Naive thymus-derived CD4-positive, alpha-beta T cell (primary cell): ENCODE results near the gene SPINK8. TPM values are rescaled to one million over a fixed set of nuclear protein-coding genes. Genes with fewer than 3 reads are reported as not detected.
"Not testable (repeated sequence)": the region's sequence is repeated elsewhere in the genome, so short reads cannot be mapped to it uniquely, and the experiment has no call there.

Experiments used
- ATAC-seq: fragments of 150-1000 bp; cut with Tn5 transposase; 2 replicates; pipeline ENCODE4 v1.10.0; 2021; ENCODE audit warnings: mild to moderate bottlenecking, moderate library complexity
- CTCF ChIA-PET: fragments of 350-600 bp; sonication (Branson Sonifier 250); formaldehyde crosslinking; loops from one replicate; lab custom pipeline; 2021; ENCODE audit warnings: antibody characterized with exemption; lab: Charles Lee
- POLR2A ChIA-PET: fragments of 350-600 bp; sonication (Branson Sonifier 250); formaldehyde crosslinking; loops from one replicate; lab custom pipeline; 2021; ENCODE audit warnings: antibody characterized with exemption, inconsistent platforms; lab: Charles Lee
- DNase-seq, 9 donors: peaks; one replicate each; pipeline versions ENCODE4 v3.0.0 to v3.0.0-alpha.2; 2020 to 2022; ENCODE audit warnings: mixed read lengths in 1 of 9
- H3K27ac ChIP-seq: one replicate; pipeline ENCODE4 v1.7.0; 2013; ENCODE audit warnings: mild to moderate bottlenecking, low read depth, low read length, moderate library complexity
- H3K27me3 ChIP-seq, 2 donors: one replicate each; pipeline ENCODE4 v1.7.0; 2013; ENCODE audit warnings: low read length in 2 of 2, mild to moderate bottlenecking in 2 of 2, moderate library complexity in 2 of 2; ENCODE audit not compliant: control insufficient read depth in 2 of 2, insufficient read depth in 2 of 2
- H3K36me3 ChIP-seq, 3 experiments: 1 replicate in 2 of 3; 2 replicates in 1 of 3; pipeline ENCODE4 v1.7.0; 2013; ENCODE audit warnings: low read length in 3 of 3, mild to moderate bottlenecking in 3 of 3, moderate library complexity in 1 of 3; ENCODE audit not compliant: insufficient read depth in 3 of 3, control insufficient read depth in 2 of 3
- H3K4me1 ChIP-seq, 2 donors: one replicate each; pipeline ENCODE4 v1.7.0; 2013; ENCODE audit warnings: low read length in 2 of 2, mild to moderate bottlenecking in 2 of 2, moderate library complexity in 1 of 2; ENCODE audit not compliant: control insufficient read depth in 2 of 2, insufficient read depth in 2 of 2
- H3K4me3 ChIP-seq: 2 replicates; pipeline ENCODE4 v1.7.0; 2013; ENCODE audit warnings: mild to moderate bottlenecking, low read length
- H3K9me3 ChIP-seq, 3 experiments: 1 replicate in 2 of 3; 2 replicates in 1 of 3; pipeline ENCODE4 v1.7.0; 2013; ENCODE audit warnings: low read length in 3 of 3; ENCODE audit not compliant: control insufficient read depth in 2 of 3
- H3K27ac Mint-ChIP-seq, 9 donors: one replicate each; pipeline ENCODE4 v1.8.0; 2020 to 2022; ENCODE audit warnings: mixed read lengths in 9 of 9, mild to moderate bottlenecking in 8 of 9, moderate library complexity in 5 of 9, inconsistent platforms in 2 of 9
- H3K27me3 Mint-ChIP-seq, 5 donors: one replicate each; pipeline ENCODE4 v1.8.0; 2021 to 2022; ENCODE audit warnings: mixed read lengths in 5 of 5, mild to moderate bottlenecking in 1 of 5
- H3K36me3 Mint-ChIP-seq, 5 donors: one replicate each; pipeline ENCODE4 v1.8.0; 2020 to 2022; ENCODE audit warnings: mixed read lengths in 5 of 5, mild to moderate bottlenecking in 3 of 5, inconsistent platforms in 1 of 5
- H3K4me1 Mint-ChIP-seq, 7 donors: one replicate each; pipeline ENCODE4 v1.8.0; 2020 to 2022; ENCODE audit warnings: mixed read lengths in 7 of 7, mild to moderate bottlenecking in 3 of 7, inconsistent platforms in 1 of 7
- H3K4me3 Mint-ChIP-seq, 10 donors: one replicate each; pipeline ENCODE4 v1.8.0; 2020 to 2022; ENCODE audit warnings: mild to moderate bottlenecking in 10 of 10, mixed read lengths in 10 of 10, moderate library complexity in 6 of 10, inconsistent platforms in 2 of 10
- H3K9me3 Mint-ChIP-seq, 11 donors: one replicate each; pipeline ENCODE4 v1.8.0; 2020 to 2022; ENCODE audit warnings: mixed read lengths in 11 of 11, mild to moderate bottlenecking in 4 of 11, inconsistent platforms in 1 of 11, moderate library complexity in 1 of 11
- intact Hi-C, 2 donors: fragments of 100-400 bp; cut with micrococcal nuclease; formaldehyde crosslinking; loops; one replicate each; pipeline ENCODE4 v1.15.1; 2023
- polyA plus RNA-seq, 2 donors: library from polyadenylated mRNA; unstranded; fragments of 300-500 nt; fragmentation: Illumina TruSeq; gene quantifications; one replicate each; pipeline ENCODE4 v1.2.3, GENCODE V29; 2021
- total RNA-seq, 6 experiments: library from RNA in 5 of 6; stranded (reverse) in 5 of 6; gene quantifications; 1 replicate in 5 of 6; 2 replicates in 1 of 6; pipeline ENCODE4 v1.2.3 and lab custom pipeline; 2021 to 2026

The SPINK8 gene
- total and polyA plus RNA-seq, 7 experiments from 2014 or later: not detected

DNA sequence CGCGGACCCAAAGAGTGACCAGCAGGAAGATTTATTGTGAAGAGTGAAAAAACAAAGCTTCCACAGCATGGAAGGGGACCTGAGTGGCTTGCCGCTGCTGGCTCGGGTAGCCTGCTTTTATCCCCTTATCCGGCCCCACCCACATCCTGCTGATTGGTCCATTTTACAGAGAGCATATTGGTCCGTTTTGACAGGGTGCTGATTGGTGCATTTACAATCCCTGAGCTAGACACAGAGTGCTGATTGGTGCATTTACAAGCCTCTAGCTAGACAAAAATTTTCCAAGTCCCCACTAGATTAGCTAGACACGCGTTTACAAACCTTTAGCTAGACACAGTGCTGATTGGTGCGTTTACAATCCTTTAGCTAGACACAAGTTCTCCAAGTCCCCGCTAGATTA is 62.2 kb downstream of the SPINK8 start:
- H3K4me3 Mint-ChIP-seq, ATAC-seq, H3K27ac ChIP-seq, DNase-seq, H3K27me3 ChIP-seq, H3K4me3 ChIP-seq, H3K27me3 Mint-ChIP-seq, H3K36me3 ChIP-seq, H3K9me3 Mint-ChIP-seq, H3K9me3 ChIP-seq: not testable (repeated sequence)
- H3K4me1 ChIP-seq: peaks cover 14 to 26% of the 10 kb centered on the region in 2 donors
- Mint-ChIP-seq H3K4me1 (peaks cover 15 to 41% (median 40%) of the 10 kb centered on the region in 7 donors), H3K27ac (peak overlapping the region in 4 of 9 donors; percentile 20 to 92 (median 45)), H3K36me3 (peaks cover 0 to 25% (median 0%) of the 10 kb centered on the region in 5 donors)
- CTCF ChIA-PET: interaction anchor here (0.7 to 1.4 kb wide), 4 partner anchors 29 to 165 kb away, joined by 3 to 15 read pairs (median 4); no protein-coding TSS in a partner anchor
- intact Hi-C loops: loop anchor here in 1 of 2 donors (5.0 kb wide), 1 partner anchor 236 kb away; no protein-coding TSS in a partner anchor
- POLR2A ChIA-PET: interaction anchor here (1.1 kb wide), 1 partner anchor 286 kb away, joined by 3 read pairs; the partner anchor contains the start of gene PFKFB4

DNA sequence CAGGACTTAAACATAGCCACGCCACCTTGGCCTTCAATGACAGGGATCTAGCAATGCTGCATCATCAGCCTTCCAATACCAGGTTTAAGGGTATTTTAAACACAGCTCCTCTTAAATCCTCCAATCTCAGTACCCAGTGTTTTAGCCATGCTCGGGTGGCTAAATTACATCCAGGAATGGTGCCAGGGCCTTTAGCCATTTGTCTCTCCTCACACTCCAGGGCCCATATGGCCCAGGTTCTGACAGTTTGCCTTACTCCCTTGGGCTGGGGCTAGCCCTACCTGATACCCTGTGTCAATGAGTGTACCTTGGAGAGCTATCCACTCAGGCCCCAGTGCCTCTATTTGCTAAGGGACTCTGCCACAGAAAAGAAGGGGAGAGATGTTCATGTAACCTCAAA is 63.2 kb downstream of the SPINK8 start:
- Mint-ChIP-seq H3K9me3 (no peaks in the 10 kb centered on the region), H3K27ac (peak overlapping the region in 8 of 9 donors; percentile 11 to 96 (median 92)), H3K4me1 (peaks cover 15 to 41% (median 40%) of the 10 kb centered on the region in 7 donors), H3K36me3 (peaks cover 0 to 25% (median 0%) of the 10 kb centered on the region in 5 donors), H3K27me3 (no peaks in the 10 kb centered on the region), H3K4me3 (peak overlapping the region in 9 of 10 donors; percentile 11 to 88 (median 48))
- DNase-seq (no peak), ATAC-seq (no peak)
- peaks cover 14 to 26% of the 10 kb centered on the region in 2 donors for H3K4me1 ChIP-seq
- CTCF ChIA-PET: interaction anchor here (1.3 to 3.6 kb wide), 5 partner anchors 8 to 164 kb away, joined by 4 to 10 read pairs (median 5); no protein-coding TSS in a partner anchor
- intact Hi-C loops: loop anchor here in 1 of 2 donors (5.0 kb wide), 1 partner anchor 237 kb away; no protein-coding TSS in a partner anchor
- no peak overlapping the region for H3K4me3 ChIP-seq
- H3K9me3 ChIP-seq: no peaks in the 10 kb centered on the region
- H3K27me3 ChIP-seq: no peaks in the 10 kb centered on the region
- H3K27ac ChIP-seq: peak overlapping the region; percentile 71
- H3K36me3 ChIP-seq: peaks cover 0 to 11% (median 3%) of the 10 kb centered on the region in 3 experiments
- POLR2A ChIA-PET: interaction anchor here (1.4 to 4.1 kb wide), 2 partner anchors 28 to 30 kb away, joined by 6 to 32 read pairs; partner anchors contain the start of gene ZNF589

DNA sequence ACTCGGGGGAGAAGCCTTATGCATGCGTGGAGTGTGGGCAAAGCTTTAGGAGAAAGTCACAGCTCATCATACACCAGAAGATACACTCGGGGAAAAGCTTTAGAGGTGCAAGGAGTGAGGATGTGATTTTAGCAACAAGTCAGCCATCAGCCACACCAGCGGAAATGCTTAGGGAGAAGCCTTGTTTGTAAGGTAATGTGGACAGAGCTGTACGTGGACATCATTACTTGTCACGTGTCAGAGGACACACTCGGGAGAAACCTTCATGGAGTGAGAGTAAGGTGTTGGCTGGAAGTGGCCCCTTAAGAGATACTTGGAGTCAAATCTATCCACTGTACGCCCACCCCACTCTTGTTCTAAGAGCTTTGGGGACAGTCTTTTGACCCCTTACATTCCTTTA is 63.9 kb downstream of the SPINK8 start:
- peak overlapping the region; percentile 40 for H3K4me3 ChIP-seq

DNA sequence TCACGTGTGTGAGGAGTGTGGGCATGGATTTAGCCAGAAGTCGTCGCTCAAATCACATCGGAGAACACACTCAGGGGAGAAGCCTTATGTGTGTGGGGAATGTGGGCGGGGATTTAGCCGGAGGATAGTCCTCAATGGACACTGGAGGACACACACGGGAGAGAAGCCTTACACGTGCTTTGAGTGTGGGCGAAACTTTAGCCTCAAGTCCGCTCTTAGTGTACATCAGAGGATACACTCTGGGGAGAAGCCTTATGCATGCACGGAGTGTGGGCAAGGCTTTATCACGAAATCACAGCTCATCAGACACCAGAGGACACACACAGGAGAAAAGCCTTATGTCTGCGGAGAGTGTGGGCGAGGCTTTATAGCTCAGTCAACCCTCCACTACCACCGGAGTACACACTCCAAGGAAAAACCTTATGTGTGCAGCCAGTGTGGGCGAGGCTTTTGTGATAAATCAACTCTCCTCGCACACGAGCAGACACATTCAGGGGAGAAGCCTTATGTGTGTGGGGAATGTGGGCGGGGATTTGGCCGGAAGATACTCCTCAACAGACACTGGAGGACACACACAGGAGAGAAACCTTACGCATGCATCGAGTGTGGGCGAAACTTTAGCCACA is 64.4 kb downstream of the SPINK8 start:
- Histone ChIP-seq H3K4me1 (peaks cover 14 to 26% of the 10 kb centered on the region in 2 donors), H3K36me3 (peaks cover 0 to 11% (median 3%) of the 10 kb centered on the region in 3 experiments), H3K27me3 (no peaks in the 10 kb centered on the region), H3K9me3 (no peaks in the 10 kb centered on the region), H3K27ac (peak overlapping the region; percentile 71), H3K4me3 (peak overlapping the region; percentile 40)
- H3K4me3 Mint-ChIP-seq: peak overlapping the region; percentile 74 to 93 (median 82)
- H3K36me3 Mint-ChIP-seq: peaks cover under 1 to 27% (median under 1%) of the 10 kb centered on the region in 5 donors
- peak in 8 of 9 donors; percentile 15 to 66 (median 24) for DNase-seq
- intact Hi-C loops: loop anchor here (1.0 to 2.0 kb wide), 6 partner anchors 28 to 288 kb away; partner anchors contain the start of genes ZNF589 (in 2 of the 2), CDC25A (in 1 of the 2), NME6 (in 1 of the 2) and PFKFB4 (in 1 of the 2)
- no peaks in the 10 kb centered on the region for H3K27me3 Mint-ChIP-seq
- ATAC-seq: peak; percentile 14
- POLR2A ChIA-PET: interaction anchor here (0.5 to 4.1 kb wide), 12 partner anchors 10 to 1672 kb away, joined by 3 to 32 read pairs (median 4); partner anchors contain the start of genes CCDC51 and ZNF589
- no peaks in the 10 kb centered on the region for H3K9me3 Mint-ChIP-seq
- peak overlapping the region; percentile 89 to 99 (median 93) for H3K27ac Mint-ChIP-seq
- CTCF ChIA-PET: interaction anchor here (0.8 to 3.6 kb wide), 9 partner anchors 8 to 288 kb away, joined by 3 to 10 read pairs (median 4); no protein-coding TSS in a partner anchor
- H3K4me1 Mint-ChIP-seq: peaks cover 15 to 41% (median 40%) of the 10 kb centered on the region in 7 donors

More for the DNA sequence above, 63.9 kb downstream of the SPINK8 start:
- H3K36me3 Mint-ChIP-seq: peaks cover 0 to 25% (median 0%) of the 10 kb centered on the region in 5 donors
- no peaks in the 10 kb centered on the region for H3K27me3 Mint-ChIP-seq
- ATAC-seq (no peak), DNase-seq (no peak)
- H3K9me3 Mint-ChIP-seq: no peaks in the 10 kb centered on the region
- H3K4me3 Mint-ChIP-seq: peak overlapping the region; percentile 74 to 93 (median 82)
- Histone ChIP-seq H3K9me3 (no peaks in the 10 kb centered on the region), H3K36me3 (peaks cover 0 to 11% (median 3%) of the 10 kb centered on the region in 3 experiments), H3K27me3 (no peaks in the 10 kb centered on the region), H3K4me1 (peaks cover 14 to 26% of the 10 kb centered on the region in 2 donors), H3K27ac (peak overlapping the region; percentile 71)
- ChIA-PET CTCF (interaction anchor here (0.8 to 3.6 kb wide), 8 partner anchors 9 to 288 kb away, joined by 3 to 10 read pairs (median 4); no protein-coding TSS in a partner anchor), POLR2A (interaction anchor here (0.6 to 4.1 kb wide), 4 partner anchors 15 to 543 kb away, joined by 3 to 32 read pairs (median 5); partner anchors contain the start of gene ZNF589)
- intact Hi-C loops: loop anchor here in 1 of 2 donors (2.0 kb wide), 3 partner anchors 37 to 287 kb away; partner anchors contain the start of gene PFKFB4
- peaks cover 15 to 41% (median 40%) of the 10 kb centered on the region in 7 donors for H3K4me1 Mint-ChIP-seq
- H3K27ac Mint-ChIP-seq: peak overlapping the region; percentile 89 to 99 (median 93)

DNA sequence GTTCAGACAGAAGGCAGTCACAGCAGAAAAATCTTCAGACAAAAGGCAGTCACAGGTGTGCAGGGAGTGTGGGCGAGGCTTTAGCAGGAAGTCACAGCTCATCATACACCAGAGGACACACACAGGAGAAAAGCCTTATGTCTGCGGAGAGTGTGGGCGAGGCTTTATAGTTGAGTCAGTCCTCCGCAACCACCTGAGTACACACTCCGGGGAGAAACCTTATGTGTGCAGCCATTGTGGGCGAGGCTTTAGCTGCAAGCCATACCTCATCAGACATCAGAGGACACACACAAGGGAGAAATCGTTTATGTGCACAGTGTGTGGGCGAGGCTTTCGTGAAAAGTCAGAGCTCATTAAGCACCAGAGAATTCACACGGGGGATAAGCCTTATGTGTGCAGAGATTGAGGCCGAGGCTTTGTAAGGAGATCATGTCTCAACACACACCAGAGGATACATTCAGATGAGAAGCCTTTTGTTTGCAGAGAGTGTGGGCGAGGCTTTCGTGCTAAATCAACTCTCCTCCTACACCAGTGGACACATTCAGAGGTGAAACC is 65.0 kb downstream of the SPINK8 start:
- H3K4me3 Mint-ChIP-seq: peak overlapping the region; percentile 74 to 93 (median 82)
- CTCF ChIA-PET: interaction anchor here (0.6 to 3.6 kb wide), 6 partner anchors 10 to 289 kb away, joined by 3 to 10 read pairs (median 4); no protein-coding TSS in a partner anchor
- H3K4me3 ChIP-seq: peak overlapping the region; percentile 40
- ATAC-seq (peak; percentile 97), DNase-seq (peak; percentile 25 to 92 (median 80))
- H3K36me3 Mint-ChIP-seq: peaks cover 4 to 30% (median 5%) of the 10 kb centered on the region in 5 donors
- peaks cover 17 to 39% (median 37%) of the 10 kb centered on the region in 7 donors for H3K4me1 Mint-ChIP-seq
- peak overlapping the region; percentile 71 for H3K27ac ChIP-seq
- peak overlapping the region; percentile 89 to 99 (median 93) for H3K27ac Mint-ChIP-seq
- no peaks in the 10 kb centered on the region for H3K9me3 Mint-ChIP-seq
- H3K36me3 ChIP-seq: peaks cover 0 to 17% (median 3%) of the 10 kb centered on the region in 3 experiments
- no peaks in the 10 kb centered on the region for H3K9me3 ChIP-seq
- POLR2A ChIA-PET: interaction anchor here (0.5 to 4.1 kb wide), 11 partner anchors 9 to 1673 kb away, joined by 3 to 32 read pairs (median 4); partner anchors contain the start of genes CCDC51 and ZNF589
- intact Hi-C loops: loop anchor here (1.0 to 2.0 kb wide), 6 partner anchors 27 to 288 kb away; partner anchors contain the start of genes ZNF589 (in 2 of the 2), CDC25A (in 1 of the 2), NME6 (in 1 of the 2) and PFKFB4 (in 1 of the 2)
- peaks cover 14 to 26% of the 10 kb centered on the region in 2 donors for H3K4me1 ChIP-seq
- H3K27me3 ChIP-seq: no peaks in the 10 kb centered on the region
- no peaks in the 10 kb centered on the region for H3K27me3 Mint-ChIP-seq
